K562 (cell line): ENCODE data around the gene CPN2. TPM values are rescaled to one million over a fixed set of nuclear protein-coding genes. Genes with fewer than 3 reads are reported as not detected.

ENCODE experiments used
- BRD9 ChIP-seq: fragments of 450-650 bp; IDR thresholded peaks from 2 replicates; pipeline ENCODE4 v1.6.1; 2018; ENCODE audit warnings: low read depth; ENCODE audit not compliant: partially characterized antibody
- BRF1 ChIP-seq: IDR thresholded peaks from 3 replicates; pipeline ENCODE4 v1.6.1; 2011; ENCODE audit warnings: borderline replicate concordance, mild to moderate bottlenecking; ENCODE audit not compliant: insufficient read length; ENCODE audit errors: extremely low read depth
- EP300 ChIP-seq: IDR thresholded peaks from 2 replicates; pipeline ENCODE4 v1.6.1; 2012; ENCODE audit warnings: low read length, improper control_type of control experiment
- ETS1 ChIP-seq: conservative IDR thresholded peaks from 2 replicates; pipeline ENCODE4 v1.6.1; 2011; ENCODE audit warnings: low read depth, mild to moderate bottlenecking, low read length; ENCODE audit not compliant: control insufficient read depth
- FOXA1 ChIP-seq: fragments of 450-650 bp; IDR thresholded peaks from 2 replicates; pipeline ENCODE4 v1.6.1; 2016; ENCODE audit warnings: mild to moderate bottlenecking, borderline replicate concordance
- HDAC6 ChIP-seq: IDR thresholded peaks from 2 replicates; pipeline ENCODE4 v1.6.1; 2012; ENCODE audit warnings: low read depth, mild to moderate bottlenecking, control low read depth, inconsistent platforms, low read length, moderate library complexity
- JUN ChIP-seq, 2 experiments: sonication (generic) in 1 of 2; formaldehyde crosslinking in 1 of 2; IDR thresholded peaks; 2 replicates each; pipeline versions ENCODE4 v1.6.1 to v1.8.0; 2012 to 2022; ENCODE audit warnings: borderline replicate concordance in 2 of 2, mild to moderate bottlenecking in 2 of 2, improper control_type of control experiment in 1 of 2, low read depth in 1 of 2, low read length in 1 of 2, missing genetic modification reagents in 1 of 2
- PCBP2 ChIP-seq: fragments of 200-400 bp; formaldehyde crosslinking; IDR thresholded peaks from 2 replicates; pipeline ENCODE4 v1.6.1; 2018; ENCODE audit warnings: low read length, low read depth, mild to moderate bottlenecking, moderate library complexity; ENCODE audit not compliant: poor library complexity, severe bottlenecking
- POU5F1 ChIP-seq: fragments of 150-350 bp; IDR thresholded peaks from 2 replicates; pipeline ENCODE4 v1.6.1; 2014; ENCODE audit warnings: borderline replicate concordance, low read length, low read depth, mild to moderate bottlenecking; ENCODE audit not compliant: partially characterized antibody
- PYGO2 ChIP-seq: fragments of 450-650 bp; IDR thresholded peaks from 2 replicates; pipeline ENCODE4 v1.6.1; 2016; ENCODE audit warnings: mild to moderate bottlenecking, missing genetic modification characterization, moderate library complexity, missing compliant biosample characterization
- RREB1 ChIP-seq: fragments of 250-450 bp; sonication (Bioruptor Pico); IDR thresholded peaks from 2 replicates; pipeline ENCODE4 v1.4.0; 2020
- THAP7 ChIP-seq: fragments of 250-450 bp; sonication (Bioruptor Pico); IDR thresholded peaks from 2 replicates; pipeline ENCODE4 v1.5.0; 2021
- ZNF165 ChIP-seq: fragments of 250-450 bp; sonication (Bioruptor Pico); IDR thresholded peaks from 2 replicates; pipeline ENCODE4 v1.4.0; 2020; ENCODE audit warnings: borderline replicate concordance
- ZNF311 ChIP-seq: fragments of 250-450 bp; sonication (Bioruptor Pico); IDR thresholded peaks from 2 replicates; pipeline ENCODE4 v1.4.0; 2020; ENCODE audit warnings: mild to moderate bottlenecking, moderate library complexity
- ZNF444 ChIP-seq: fragments of 250-450 bp; sonication (Bioruptor Pico); IDR thresholded peaks from 2 replicates; pipeline ENCODE4 v1.4.0; 2020; ENCODE audit warnings: mild to moderate bottlenecking, moderate library complexity
- ZNF512 ChIP-seq: IDR thresholded peaks from 2 replicates; pipeline ENCODE4 v1.6.1; 2016; ENCODE audit warnings: missing genetic modification characterization, missing compliant biosample characterization
- ZNF561 ChIP-seq: fragments of 450-650 bp; formaldehyde crosslinking; conservative IDR thresholded peaks from 2 replicates; pipeline ENCODE4 v1.4.0; 2020; ENCODE audit warnings: mild to moderate bottlenecking, moderate library complexity
- polyA plus RNA-seq, 8 experiments: library from polyadenylated mRNA; depleted of rRNA in 4 of 8; stranded (reverse) in 5 of 8; unstranded in 3 of 8; fragments of >200 nt; fragmentation: Nextera tagmentation in 2 of 8; fragmentation: Illumina TruSeq in 1 of 8; extraction: Ambion mirVana in 2 of 8; extraction: Trizol in 1 of 8; gene quantifications; 2 replicates each; pipeline versions ENCODE4 v1.2.1 to v1.2.3, GENCODE V29; 2011 to 2014; ENCODE audit warnings: inconsistent platforms in 1 of 8, missing spikeins in 1 of 8
- total RNA-seq, 7 experiments: library from RNA; depleted of rRNA in 6 of 7; stranded (reverse); fragments of >200 nt in 6 of 7; fragmentation: Illumina TruSeq in 2 of 7; extraction: Trizol in 2 of 7; gene quantifications; 2 replicates each; pipeline versions ENCODE4 v1.2.1 to v1.2.3, GENCODE V29; 2011 to 2021; ENCODE audit warnings: low replicate concordance in 1 of 7

CPN2 gene
- total and polyA plus RNA-seq, 9 of the 15 experiments (the other 6 are each of a cell fraction or from before 2014, with no cell fraction given) = not detected

GRCh38 chr3:194326192-194326967 lies 24.7 kb downstream of the CPN2 start (continued):
- TF ChIP-seq ZNF512 (tag) (no peak), POU5F1 (no peak), EP300 (no peak), ZNF444 (CRISPR knock-in tag) (no peak), RREB1 (CRISPR knock-in tag) (no peak), BRF1 (no peak), FOXA1 (no peak), ZNF311 (CRISPR knock-in tag) (no peak), ETS1 (0 out of 2 replicates have a peak, but pooled peaks have one; percentile 14), ZNF561 (no peak), PCBP2 (no peak), THAP7 (CRISPR knock-in tag) (no peak), JUN (IDR thresholded peaks at IDR 0.05; ENCODE audit: borderline replicate concordance, low read depth, low read length) (no peak), JUN (CRISPR knock-in tag; IDR thresholded peaks at IDR 0.05; ENCODE audit: borderline replicate concordance) (no peak), ZNF165 (CRISPR knock-in tag) (no peak), BRD9 (no peak), PYGO2 (tag) (no peak; the same call in 1 of the 2 replicates), HDAC6 (peak; percentile 100)
